HEK293T (cell line): ENCODE results near the gene NDUFA13.

Source experiments
- CTBP1 ChIP-seq: fragments of 450-650 bp; IDR thresholded peaks from 2 replicates; pipeline ENCODE4 v1.6.1; 2016; ENCODE audit warnings: borderline replicate concordance
- FOXK2 ChIP-seq: fragments of 450-650 bp; IDR thresholded peaks from 2 replicates; pipeline ENCODE4 v1.6.1; 2016; ENCODE audit warnings: mild to moderate bottlenecking
- FOXM1 ChIP-seq: fragments of 450-650 bp; IDR thresholded peaks from 2 replicates; pipeline ENCODE4 v1.6.1; 2017; ENCODE audit warnings: mild to moderate bottlenecking, borderline replicate concordance
- PKNOX1 ChIP-seq: fragments of 450-650 bp; IDR thresholded peaks from 2 replicates; pipeline ENCODE4 v1.6.1; 2016
- SP1 ChIP-seq: fragments of 450-650 bp; IDR thresholded peaks from 2 replicates; pipeline ENCODE4 v1.6.1; 2017
- TARDBP ChIP-seq: fragments of 450-650 bp; IDR thresholded peaks from 2 replicates; pipeline ENCODE4 v1.6.1; 2016

DNA sequence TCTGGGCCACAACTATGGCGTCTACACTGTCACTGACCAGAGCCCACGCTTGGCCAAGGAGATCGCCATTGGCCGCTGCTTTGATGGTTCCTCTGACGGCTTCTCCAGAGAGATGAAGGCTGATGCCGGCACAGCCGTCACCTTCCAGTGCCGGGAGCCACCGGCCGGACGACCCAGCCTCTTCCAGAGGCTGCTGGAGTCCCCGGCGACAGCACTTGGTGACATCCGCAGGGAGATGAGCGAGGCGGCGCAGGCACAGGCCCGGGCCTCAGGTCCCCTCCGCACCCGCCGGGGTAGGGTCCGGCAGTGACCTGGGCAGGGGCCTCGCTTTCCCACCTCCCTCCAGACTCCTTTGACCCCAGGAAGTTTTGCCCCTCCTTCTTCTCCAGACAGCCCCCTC, 29.7 kb downstream of the NDUFA13 start:
- TF ChIP-seq PKNOX1, result no peak
- TF ChIP-seq FOXM1, result no peak
- TF ChIP-seq CTBP1, result no peak
- no peak for TF ChIP-seq TARDBP
- no peak for TF ChIP-seq FOXK2
- TF ChIP-seq SP1, result no peak
